GM19035 (cell line): ENCODE results near the gene DAZAP1.

ENCODE experiments used
- ATAC-seq: cut with Tn5 transposase; IDR thresholded peaks from one replicate; pipeline ENCODE4 v1.9.1; 2021; ENCODE audit not compliant: unreplicated experiment

The DAZAP1 gene

DNA sequence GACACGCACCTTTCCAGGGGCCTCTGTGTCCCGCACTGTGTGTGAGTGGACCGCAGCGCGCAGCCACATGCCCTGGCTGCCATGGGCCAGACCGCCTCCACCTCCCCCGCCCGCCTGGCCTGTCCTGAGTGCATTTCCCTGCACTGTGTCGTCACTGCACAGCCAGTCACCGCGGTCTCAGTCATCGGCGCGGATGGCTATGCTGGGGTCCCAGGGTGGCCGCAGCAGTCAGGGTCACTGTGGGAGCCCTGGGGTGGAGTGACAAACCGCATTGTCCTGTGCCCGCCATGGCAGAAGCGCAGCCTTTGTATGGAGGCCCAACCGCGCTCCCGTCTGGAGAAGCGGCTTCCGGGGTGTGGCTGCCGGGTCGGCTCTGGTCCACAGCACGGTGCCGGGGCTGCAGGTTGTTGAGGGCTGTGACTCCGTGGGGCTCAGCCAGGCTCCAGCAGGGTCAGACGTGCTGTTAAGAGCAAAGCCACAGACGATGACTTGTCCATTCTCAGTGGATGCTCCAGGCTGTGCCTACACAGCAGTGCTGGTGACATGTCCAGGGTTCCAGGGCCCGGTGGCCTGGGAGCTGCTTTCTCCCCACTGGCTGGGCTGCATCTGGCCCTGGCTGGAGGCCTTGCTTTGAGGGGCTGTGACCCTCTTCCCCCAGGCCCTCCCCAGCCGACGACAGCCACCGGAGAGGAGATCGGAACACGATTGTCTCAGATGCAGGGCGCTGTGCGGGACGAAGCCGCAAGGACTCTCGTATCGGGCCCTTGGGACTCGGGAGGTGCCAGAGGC is 30.0 kb upstream of the DAZAP1 start:
- no peak for ATAC-seq

DNA sequence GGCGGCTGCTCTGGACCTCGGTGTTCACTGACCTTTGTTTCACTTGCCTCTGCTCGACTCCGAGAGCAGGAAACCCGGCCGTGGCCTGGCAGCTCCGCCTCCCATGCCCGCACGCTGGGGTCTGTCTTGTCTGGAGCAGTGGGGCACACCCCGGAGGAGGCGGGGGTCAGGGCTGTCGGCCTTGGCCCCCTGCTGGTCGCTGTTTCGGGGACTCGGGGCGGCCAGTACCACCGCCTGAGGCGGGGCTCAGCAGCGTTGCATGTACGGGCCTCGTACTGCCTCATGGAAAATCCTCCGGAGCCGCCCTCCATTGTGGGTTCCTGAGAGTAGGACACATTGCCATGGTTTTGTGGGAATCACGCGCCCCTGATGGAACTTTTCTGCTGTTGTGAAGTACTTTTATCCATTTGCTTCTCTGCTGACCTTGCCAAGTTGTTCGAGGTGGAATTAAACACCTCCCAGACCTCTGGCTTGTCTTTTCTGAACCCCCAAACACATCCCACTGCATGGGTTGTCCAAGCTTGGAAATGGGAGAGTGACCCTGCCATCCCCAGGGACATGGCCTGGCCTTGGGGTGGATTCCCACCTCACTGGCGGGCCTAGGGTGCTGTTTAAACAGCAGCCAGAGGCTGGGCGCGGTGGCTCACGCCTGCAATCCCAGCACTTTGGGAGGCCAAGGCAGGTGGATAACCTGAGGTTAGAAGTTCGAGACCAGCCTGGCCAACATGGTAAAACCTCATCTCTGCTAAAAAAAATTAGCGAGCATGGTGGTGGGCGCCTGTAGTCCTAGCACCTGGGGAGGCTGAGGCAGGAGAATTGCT is 29.2 kb upstream of the DAZAP1 start:
- no peak for ATAC-seq

DNA sequence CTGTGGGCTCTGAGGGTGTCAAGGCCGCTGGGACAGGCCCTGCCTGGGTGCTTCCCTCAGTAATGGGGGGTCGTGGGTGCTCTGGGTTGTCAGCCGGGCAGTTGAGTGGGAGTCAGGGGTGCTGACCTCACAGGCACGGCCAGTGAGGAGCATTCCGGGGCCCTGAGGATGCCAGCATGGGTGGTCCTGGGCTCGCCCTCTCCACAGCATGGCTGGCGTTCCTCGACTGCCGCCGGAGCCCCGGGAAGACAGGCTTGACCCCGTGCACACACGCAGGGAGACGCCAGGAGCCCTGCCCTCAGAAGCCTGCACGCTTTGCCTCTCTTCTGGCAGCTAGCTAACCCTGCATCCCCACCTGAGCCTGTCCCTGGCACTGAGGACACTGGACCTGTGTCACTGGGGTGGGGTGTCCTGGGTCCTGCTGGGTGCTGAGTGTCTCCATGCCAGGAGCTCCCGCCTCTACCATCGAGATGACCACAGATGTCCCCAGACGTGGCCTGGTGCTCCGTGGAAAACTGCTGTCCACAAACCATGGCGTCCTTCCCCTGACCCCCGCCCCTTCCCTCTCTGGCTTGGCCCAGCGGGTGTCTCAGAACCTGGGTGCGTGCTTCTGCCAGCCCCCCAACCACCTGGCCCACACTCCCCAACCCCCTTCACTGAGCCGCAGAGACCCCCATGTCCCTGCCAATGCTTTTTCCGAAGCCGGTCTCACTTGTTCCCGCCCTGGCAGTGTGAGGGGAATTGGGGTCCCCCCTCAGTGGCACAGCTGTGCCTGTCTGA is 28.1 kb upstream of the DAZAP1 start:
- no peak for ATAC-seq

DNA sequence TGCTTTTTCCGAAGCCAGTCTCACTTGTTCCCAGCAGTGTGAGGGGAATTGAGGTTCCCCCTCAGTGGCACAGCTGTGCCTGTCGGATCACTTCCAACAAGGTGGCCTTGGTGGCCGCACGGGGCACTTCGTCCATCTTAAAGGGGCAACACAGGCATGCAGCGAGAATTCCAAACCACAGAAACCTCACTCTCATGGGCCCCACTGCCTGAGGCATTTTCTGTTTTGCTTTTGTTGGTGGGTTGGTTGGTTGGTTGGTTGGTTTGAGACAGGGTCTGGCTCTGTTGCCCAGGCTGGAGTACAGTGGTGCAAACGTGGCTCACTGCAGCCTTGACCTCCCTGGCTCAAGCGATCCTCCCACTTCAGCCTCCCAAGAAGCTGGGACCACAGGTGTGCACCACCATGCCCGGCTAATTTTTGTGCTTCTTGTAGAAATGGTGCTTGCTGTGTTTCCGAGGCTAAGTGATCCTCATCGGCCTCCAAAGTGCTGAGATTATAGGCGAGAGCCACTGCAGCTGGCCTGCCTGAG is 27.4 kb upstream of the DAZAP1 start:
- ATAC-seq = no peak

DNA sequence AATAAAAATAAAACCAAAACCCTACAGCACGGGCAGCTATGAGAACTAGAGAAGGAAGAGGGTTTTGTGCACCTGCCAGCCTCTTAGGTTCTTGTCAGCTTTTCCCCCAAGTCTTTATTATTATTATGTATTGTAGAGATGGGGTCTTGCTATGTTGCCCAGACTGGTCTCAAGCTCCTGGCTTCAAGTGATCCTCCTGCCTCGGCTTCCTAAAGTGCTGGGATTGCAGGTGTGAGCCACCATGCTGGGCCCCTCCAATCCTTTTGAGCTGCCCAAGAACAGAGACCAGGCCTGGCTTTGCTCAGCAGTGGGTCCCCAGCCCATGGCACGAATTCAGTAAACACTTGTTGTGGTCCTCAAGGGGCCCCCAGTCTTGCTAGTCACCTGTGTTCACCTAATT is 25.1 kb upstream of the DAZAP1 start:
- no peak for ATAC-seq

DNA sequence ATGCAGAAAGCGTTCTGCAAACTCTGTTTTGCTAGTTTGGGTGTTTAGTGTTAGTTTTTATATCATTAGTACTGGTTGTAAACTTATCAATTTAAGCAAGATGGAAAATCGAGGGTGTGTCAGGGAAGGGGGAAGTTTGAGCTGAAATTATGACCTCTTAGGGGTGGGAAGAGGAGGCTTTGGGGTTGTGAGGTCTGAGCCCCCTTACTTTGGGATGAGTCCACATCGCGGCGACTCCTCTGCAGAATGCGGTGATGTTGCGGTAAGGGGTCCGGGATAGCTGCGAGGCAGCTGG is 24.4 kb upstream of the DAZAP1 start:
- no peak for ATAC-seq

DNA sequence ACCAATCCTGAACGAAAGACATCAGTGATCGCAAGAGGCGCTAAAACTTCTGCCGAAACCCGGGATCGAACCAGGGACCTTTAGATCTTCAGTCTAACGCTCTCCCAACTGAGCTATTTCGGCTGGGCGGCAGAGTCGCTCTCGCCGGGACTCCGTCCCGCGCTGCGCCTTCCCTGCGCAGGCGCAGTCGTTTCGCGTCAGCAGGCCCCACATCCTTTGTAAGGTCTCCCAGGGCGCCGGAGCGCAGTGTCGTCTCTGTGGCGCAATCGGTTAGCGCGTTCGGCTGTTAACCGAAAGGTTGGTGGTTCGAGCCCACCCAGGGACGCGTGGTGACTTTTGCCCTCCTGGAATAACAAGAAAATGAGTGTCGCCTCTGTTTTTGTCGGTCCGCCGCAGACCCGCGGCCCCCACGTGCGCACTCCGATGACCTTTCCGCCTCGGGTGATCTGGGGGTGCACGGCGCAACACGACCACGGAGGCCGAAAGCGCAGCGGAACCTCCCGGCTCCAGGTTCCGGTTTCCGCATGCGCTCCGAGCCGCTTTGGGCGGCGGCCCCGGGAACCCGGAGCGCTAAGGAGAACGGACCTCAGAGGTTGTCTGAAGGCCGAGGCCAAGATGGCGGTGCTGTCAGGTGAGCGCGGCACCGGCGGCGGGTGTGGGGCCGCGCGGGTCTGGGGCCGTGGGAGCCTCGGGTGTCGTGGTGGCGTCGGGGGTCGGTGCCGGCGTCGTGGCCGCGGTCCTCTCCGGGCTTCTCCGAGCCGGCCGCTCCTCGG is 23.9 kb upstream of the DAZAP1 start, which contains the start of gene NDUFS7:
NDUFS7 (plus strand) TSS at position 596 of the 773 bp plus-strand sequence; CDS start at position 616, 20 bp downstream.
- ATAC-seq = peak; percentile 79

DNA sequence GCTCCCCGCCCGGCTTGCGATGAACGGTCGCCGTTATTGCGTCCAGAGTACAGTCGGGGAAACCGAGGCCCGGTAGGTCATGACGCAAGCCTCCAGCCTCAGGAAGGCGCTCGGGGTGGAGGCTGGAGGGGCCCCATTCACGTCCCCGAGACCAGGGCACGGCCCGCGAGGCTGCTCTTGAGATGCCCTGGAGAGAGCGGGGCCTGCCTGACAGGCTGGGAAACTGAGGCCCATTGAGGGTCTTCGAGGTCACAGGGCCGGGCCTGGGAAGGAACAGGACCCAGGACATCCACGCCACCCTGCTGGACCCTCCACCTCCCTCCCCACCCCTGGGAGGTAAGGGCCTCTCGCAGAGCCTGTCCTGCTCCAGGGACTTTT is 23.3 kb upstream of the DAZAP1 start:
- ATAC-seq = peak; percentile 2

DNA sequence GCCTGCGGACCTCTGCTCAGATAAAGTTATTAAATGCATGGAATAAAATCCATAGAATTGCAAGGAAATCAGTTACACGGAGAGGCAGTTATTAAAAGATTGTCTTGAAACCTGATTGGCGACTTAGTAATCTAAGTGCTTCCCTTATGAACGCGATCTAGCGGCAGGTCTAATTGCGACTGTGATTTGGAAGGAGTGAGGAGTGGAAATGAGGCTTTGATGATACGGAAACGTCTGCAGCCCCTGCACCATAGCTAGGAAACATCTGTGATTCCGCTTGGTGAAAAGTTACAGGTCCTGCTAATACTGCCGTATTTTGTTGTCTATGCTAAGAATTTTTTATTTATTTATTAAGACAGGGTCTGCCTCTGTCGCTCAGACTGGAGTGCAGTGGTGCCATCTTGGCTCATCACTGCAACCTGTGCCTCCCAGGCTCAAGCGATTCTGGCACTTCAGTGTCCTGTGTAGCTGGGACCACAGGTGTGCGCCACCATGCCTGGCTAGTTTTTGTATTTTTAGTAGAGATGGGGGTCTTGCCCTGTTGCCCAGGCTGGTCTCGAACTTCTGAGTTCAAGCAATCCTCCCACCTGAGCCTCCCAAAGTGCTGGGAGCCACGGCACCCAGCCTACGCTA is 22.8 kb upstream of the DAZAP1 start:
- no peak for ATAC-seq

DNA sequence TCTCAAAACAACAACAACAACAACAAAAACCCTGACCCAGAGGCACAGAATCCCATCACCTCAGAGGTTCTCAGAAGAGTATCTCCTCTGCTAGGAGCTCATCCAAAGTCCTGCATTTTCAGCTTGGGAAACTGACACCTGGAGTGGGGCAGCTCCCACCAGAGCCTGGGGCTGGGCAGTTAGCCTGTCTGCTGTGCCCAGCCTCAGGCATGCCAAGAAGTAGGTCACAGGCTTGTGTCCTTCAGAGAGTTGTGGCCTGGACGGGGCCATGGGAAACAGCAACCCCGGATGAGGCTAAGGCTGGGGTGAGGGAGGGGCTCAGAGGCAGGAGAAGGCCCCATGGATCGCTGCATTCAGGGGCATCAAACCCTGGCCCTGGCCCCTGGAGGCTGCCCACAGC is 21.6 kb upstream of the DAZAP1 start:
- no peak for ATAC-seq

DNA sequence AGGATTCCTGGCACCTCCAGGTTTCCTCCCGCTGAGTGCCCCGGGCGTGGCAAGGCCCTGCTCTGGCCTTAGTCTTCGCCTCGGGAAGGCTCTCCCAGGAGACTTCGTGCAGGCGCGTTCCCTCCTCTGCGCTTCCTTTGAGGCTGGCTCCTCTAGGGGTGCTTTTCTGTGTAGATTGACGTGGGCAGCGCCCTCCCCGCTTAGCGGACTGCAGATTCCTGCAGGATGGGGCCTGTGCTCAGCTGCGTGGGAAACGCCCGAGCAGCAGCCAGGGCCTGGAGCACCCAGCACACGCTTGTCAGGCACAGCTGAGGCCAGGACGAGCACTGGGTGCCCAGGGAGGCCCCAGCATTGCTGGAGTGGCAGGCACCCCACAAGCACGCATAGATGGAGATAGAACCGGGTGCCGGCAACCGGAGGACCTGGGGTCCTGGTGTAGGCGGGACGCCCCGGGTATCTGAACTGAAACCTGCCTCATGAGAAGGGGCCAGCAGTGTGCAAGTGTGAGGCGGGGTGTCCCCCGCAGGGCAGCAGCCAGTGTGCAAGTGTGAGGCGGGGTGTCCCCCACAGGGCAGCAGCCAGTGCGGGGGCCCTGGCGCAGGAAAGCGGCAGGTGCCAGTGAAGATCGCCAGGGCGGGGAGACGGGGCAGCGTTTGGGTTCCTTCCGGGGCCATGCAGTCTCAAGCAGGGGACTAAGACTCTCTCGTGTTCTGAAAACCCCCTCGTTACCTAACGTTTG is 20.3 kb upstream of the DAZAP1 start:
- ATAC-seq = no peak

DNA sequence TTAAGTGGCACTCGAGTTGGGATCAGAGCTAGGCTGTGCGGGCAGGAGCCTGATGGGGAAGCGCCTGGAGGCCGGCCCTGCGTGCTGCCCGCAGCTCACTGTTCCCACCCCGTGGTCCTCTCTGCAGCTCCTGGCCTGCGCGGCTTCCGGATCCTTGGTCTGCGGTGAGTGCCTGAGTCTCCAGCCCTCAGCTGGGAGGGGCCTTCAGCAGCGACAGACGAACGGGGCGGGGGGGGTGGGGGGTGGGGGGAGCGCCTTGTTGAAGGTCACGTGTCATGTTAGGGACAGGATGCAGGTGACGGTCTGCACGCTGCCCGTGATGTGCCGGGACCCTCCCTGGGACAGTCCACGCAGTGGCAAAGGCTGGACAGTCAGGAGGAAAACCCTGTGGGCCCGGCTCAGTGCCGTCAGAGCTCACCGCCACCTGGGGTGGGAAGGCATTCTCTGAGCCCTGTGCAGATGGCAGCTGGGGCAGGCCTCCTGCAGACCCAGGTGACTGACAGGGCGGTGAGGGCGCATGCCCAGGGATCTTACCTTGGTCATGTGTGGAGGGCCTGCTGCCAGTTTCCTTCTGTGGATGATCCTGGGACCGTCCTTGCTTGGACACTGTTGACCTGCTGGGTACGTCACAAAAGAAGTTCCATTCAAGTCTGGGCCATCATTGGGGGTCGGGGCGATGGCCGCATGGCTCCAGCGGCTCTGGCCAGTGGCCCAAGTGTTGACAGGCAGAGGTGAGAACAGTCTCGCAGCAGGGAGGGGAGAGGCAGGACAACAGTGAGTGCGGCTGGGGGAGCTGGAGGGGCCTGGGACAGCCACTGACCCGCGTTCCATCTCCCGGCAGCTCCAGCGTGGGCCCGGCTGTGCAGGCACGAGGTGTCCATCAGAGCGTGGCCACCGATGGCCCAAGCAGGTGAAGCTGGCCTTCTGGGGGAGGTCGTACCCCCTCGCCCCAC is 19.4 kb upstream of the DAZAP1 start:
- ATAC-seq = no peak

DNA sequence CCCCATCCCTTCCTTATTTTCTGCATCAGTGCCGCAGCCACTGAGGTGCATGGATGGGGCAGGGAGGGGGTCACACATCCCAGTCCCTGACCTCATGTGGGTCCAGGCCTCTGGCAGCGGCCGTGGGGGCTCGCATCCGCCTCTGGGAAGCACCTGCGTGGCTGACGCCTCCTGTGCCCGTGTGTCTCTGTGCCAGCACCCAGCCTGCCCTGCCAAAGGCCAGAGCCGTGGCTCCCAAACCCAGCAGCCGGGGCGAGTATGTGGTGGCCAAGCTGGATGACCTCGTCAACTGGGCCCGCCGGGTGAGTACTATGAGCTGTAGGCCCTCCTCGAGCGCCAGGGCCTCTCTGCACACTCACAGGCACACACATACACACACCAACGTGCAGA is 18.8 kb upstream of the DAZAP1 start:
- ATAC-seq = no peak

DNA sequence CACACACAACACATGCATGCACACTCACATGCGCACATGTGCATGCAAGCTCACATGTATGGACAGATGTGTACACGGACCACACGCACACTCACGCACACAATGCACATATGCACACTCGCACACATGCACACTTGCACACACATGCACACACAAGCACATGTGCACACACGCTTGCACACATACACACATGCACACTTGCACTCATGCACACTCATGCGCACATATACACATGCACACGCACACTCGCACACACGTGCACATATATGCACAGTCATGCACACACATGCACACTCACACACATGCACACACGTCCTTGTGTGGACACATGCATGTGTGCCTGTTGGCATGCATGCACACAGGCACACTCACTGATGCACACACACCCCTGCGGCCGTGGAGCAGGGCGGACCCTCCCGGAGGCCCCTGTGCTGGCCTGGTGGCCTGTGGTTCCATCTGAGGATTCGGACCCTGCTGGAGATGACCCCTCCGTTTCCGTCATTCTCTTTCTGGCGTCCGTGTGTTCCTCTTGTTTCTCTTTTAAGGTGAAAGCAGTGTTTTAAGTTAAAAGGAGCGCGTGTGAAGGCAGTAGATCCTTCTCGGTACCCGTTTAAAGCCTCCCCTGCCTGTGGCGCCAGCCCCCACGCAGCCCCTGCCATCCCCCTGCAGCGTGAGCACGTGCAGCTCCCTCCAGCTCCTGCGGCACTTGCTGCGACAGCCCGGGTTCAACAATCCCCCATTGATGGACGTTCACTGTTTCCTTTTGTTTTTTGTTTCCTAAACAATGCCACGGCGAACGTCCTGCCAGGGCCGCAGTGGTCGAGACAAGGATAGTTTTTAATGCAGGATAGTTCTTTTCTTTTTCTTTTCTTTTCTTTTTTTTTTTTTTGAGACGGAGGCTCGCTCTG is 18.1 kb upstream of the DAZAP1 start:
- ATAC-seq = no peak

DNA sequence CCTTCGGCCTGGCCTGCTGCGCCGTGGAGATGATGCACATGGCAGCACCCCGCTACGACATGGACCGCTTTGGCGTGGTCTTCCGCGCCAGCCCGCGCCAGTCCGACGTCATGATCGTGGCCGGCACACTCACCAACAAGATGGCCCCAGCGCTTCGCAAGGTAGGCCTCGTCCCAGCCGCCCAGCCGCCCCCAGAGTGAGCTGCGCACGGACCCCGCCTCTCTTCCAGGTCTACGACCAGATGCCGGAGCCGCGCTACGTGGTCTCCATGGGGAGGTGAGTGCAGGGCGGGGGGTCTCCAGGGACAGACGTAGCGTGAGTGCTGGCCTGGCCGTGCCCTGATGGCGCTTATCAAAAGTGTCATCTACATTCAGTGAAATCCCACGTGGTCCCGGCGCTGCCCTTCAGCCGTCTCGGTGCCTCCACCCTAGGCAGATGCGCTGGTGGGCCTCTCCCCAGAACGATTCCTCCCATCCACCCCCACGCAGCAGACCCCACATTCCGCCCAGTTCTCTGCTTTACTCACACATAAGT is 16.4 kb upstream of the DAZAP1 start:
- ATAC-seq = no peak

DNA sequence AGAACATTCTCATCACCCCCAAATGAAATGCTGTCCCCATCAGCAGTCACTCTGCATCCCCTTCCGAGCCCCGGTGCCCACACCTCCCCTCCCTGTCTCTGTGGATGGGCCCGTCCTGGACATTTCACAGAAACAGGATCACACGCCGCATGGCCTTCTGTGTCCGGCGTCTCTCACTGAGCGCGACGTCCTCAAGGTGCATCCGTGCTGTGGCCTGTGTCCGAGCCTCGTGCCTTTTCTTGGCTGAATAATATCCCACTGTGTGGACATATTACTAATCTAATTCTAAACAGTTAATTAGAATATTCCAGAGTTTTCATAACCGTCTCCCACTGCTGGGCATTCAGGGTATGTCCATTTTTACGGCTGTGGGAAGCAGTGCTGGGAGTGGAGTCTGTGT is 15.0 kb upstream of the DAZAP1 start:
- ATAC-seq = no peak

DNA sequence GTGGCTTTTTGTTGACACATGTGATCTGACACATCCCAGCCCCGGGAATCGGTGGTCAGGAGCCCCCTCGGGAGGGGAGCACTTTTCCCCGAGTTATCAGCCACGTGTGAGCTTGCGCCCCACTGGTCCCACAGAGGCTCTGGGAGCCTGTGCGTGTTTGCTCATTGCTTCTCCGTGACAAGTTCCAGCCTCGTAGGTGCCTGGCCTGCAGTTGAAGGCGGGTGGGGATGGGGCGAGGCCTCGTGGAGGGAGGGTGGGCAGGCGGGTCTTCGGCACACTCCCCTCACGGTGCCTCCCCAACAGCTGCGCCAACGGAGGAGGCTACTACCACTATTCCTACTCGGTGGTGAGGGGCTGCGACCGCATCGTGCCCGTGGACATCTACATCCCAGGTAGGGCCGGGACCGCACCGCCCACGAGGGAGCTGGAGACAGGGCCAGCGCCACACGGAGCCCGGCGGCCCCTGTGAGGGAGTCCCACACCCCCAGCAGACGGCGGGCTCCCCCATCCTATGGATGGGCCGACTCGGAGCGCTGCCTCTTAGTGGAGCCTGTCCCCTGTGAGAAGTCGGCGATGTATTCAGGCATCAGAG is 14.4 kb upstream of the DAZAP1 start:
- no peak for ATAC-seq
